Ishikawa (cell line): ENCODE measurements around the gene FAM200A.

ENCODE experiments used
- CEBPB ChIP-seq: IDR thresholded peaks from 2 replicates; pipeline ENCODE4 v1.6.1; 2012
- CREB1 ChIP-seq: IDR thresholded peaks from 2 replicates; pipeline ENCODE4 v1.6.1; 2012; ENCODE audit warnings: low read depth
- EGR1 ChIP-seq: IDR thresholded peaks from 2 replicates; pipeline ENCODE4 v1.6.1; 2012
- EP300 ChIP-seq: IDR thresholded peaks from 2 replicates; pipeline ENCODE4 v1.6.1; 2012; ENCODE audit warnings: borderline replicate concordance
- FOXM1 ChIP-seq: IDR thresholded peaks from 2 replicates; pipeline ENCODE4 v1.6.1; 2012; ENCODE audit warnings: low read depth, borderline replicate concordance
- MAX ChIP-seq: IDR thresholded peaks from 2 replicates; pipeline ENCODE4 v1.6.1; 2012
- NFIC ChIP-seq: IDR thresholded peaks from 2 replicates; pipeline ENCODE4 v1.6.1; 2012
- RAD21 ChIP-seq: IDR thresholded peaks from 2 replicates; pipeline ENCODE4 v1.6.1; 2012; ENCODE audit warnings: low read depth
- REST ChIP-seq: IDR thresholded peaks from 2 replicates; pipeline ENCODE4 v1.6.1; 2012; ENCODE audit warnings: low read depth, mild to moderate bottlenecking
- TAF1 ChIP-seq: IDR thresholded peaks from 2 replicates; pipeline ENCODE4 v1.6.1; 2012; ENCODE audit warnings: low read depth, mild to moderate bottlenecking
- TCF12 ChIP-seq: IDR thresholded peaks from 2 replicates; pipeline ENCODE4 v1.6.1; 2012; ENCODE audit warnings: low read depth
- TEAD4 ChIP-seq: IDR thresholded peaks from 2 replicates; pipeline ENCODE4 v1.6.1; 2012
- USF1 ChIP-seq: IDR thresholded peaks from 2 replicates; pipeline ENCODE4 v1.6.1; 2012
- YY1 ChIP-seq: IDR thresholded peaks from 2 replicates; pipeline ENCODE4 v1.6.1; 2012; ENCODE audit warnings: low read depth
- ZBTB7A ChIP-seq: IDR thresholded peaks from 2 replicates; pipeline ENCODE4 v1.6.1; 2012; ENCODE audit warnings: low read depth

Gene FAM200A

GRCh38 chr7:99562832-99563231, 10.9 kb upstream of the FAM200A start:
- TF ChIP-seq RAD21 = no peak
- TF ChIP-seq REST = no peak
- peak; percentile 82 for TF ChIP-seq TEAD4
- no peak for TF ChIP-seq NFIC
- no peak for TF ChIP-seq TCF12
- TF ChIP-seq TAF1 = no peak
- TF ChIP-seq MAX = peak; percentile 26; the same call in 1 of the 2 replicates
- TF ChIP-seq USF1 = no peak
- TF ChIP-seq EP300 = peak; percentile 64; the same call in 1 of the 2 replicates
- no peak for TF ChIP-seq CREB1
- TF ChIP-seq ZBTB7A = no peak
- no peak for TF ChIP-seq CEBPB
- no peak for TF ChIP-seq YY1
- no peak for TF ChIP-seq EGR1
- TF ChIP-seq FOXM1 = no peak

GRCh38 chr7:99562114-99562784, 10.3 kb upstream of the FAM200A start:
- TF ChIP-seq EGR1 = no peak
- no peak for TF ChIP-seq ZBTB7A
- TF ChIP-seq TCF12 = no peak
- no peak for TF ChIP-seq EP300
- TF ChIP-seq USF1 = no peak
- TF ChIP-seq TEAD4 = no peak
- no peak for TF ChIP-seq RAD21
- TF ChIP-seq CREB1 = no peak
- TF ChIP-seq CEBPB = no peak
- no peak for TF ChIP-seq MAX
- no peak for TF ChIP-seq NFIC
- no peak for TF ChIP-seq REST
- no peak for TF ChIP-seq FOXM1
- TF ChIP-seq YY1 = no peak

- TF ChIP-seq ZBTB7A = no peak
- TF ChIP-seq NFIC = no peak
- TF ChIP-seq TCF12 = no peak
- no peak for TF ChIP-seq YY1
- TF ChIP-seq CREB1 = no peak
- no peak for TF ChIP-seq TAF1
- TF ChIP-seq FOXM1 = no peak
- TF ChIP-seq TEAD4 = no peak
- TF ChIP-seq REST = no peak
- no peak for TF ChIP-seq CEBPB
- no peak for TF ChIP-seq RAD21
- no peak for TF ChIP-seq EGR1
- TF ChIP-seq USF1 = no peak
- TF ChIP-seq EP300 = no peak
- no peak for TF ChIP-seq MAX
Observed at GRCh38 chr7:99561737-99562051, 9.8 kb upstream of the FAM200A start.
